Measurements from ENCODE around the gene LPAR3.

Gene LPAR3

DNA sequence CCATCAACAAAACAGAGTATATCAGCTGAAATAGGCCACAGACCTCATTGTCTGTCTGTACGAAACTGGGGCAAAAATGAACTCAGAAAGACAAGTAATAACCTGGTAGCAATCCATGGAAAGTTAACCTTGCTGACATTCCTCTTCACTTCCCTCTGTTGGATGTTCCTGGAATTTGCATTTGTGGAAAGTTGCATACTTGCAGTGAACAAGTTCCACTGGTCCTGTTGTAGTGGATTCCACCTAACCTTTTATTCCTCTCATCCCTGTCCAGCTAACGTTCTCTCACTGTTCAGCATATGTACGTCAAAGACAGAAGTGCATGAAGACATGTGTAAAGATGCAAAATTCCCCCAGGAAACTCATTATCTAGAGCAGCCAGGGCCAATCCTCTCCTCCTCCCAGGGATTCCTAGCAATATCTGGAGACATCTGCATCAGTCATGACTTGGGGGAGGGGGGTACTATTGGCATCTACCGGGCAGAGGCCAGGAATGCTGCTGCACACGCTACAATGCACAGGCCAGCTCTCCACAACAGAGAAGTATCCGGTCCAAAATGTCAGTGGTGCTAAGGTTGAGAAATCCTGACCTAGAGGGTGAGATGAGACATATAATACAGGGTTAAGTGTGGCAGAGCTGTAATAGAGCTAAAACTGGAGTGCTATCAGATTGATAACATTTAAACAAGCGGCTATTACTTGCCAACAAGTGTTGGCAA lies 8.2 kb downstream of the LPAR3 start:
- CTCF ChIA-PET = interaction anchor here (0.6 to 1.5 kb wide), 5 partner anchors 47 to 454 kb away, joined by 3 read pairs; no protein-coding TSS in a partner anchor
- TF ChIP-seq ZFP41 (tag by site-specific recombination; IDR thresholded peaks at IDR 0.05; ENCODE audit: borderline replicate concordance) = no peak
- TF ChIP-seq WT1 (tag by site-specific recombination; IDR thresholded peaks at IDR 0.05) = no peak
- TF ChIP-seq ZFP69B (tag by site-specific recombination; IDR thresholded peaks at IDR 0.05) = no peak
- TF ChIP-seq ZNF138 (tag by site-specific recombination; IDR thresholded peaks at IDR 0.05; ENCODE audit: borderline replicate concordance) = no peak
- no peak for TF ChIP-seq ZNF311 (tag by site-specific recombination; IDR thresholded peaks at IDR 0.05; ENCODE audit: borderline replicate concordance)

DNA sequence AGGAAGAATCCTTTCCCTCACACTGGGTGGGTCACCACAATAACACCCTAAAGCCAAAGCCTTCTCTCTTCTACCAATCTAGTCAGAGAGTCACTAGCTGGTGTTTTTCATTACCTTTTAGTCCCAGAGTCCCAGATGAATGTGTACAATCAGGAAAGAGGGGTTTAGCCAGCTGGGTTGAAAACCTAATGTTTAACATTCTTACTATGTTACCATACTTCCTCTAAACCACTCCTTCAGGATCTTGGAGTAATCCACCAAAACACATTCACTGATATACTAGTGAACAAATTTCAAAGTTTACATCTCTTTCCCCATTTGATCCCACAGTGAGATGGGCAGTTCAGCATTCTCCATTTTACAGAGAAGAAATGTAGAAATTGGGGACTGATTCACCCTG lies 9.7 kb downstream of the LPAR3 start:
- no peak for TF ChIP-seq ZNF548 (tag by site-specific recombination; IDR thresholded peaks at IDR 0.05)
- TF ChIP-seq ZNF24 (tag by site-specific recombination; IDR thresholded peaks at IDR 0.05) = no peak
- no peak for TF ChIP-seq ZNF366 (tag by site-specific recombination; conservative IDR thresholded peaks at IDR 0.05)
- TF ChIP-seq ZNF423 (tag by site-specific recombination; IDR thresholded peaks at IDR 0.05) = no peak
- TF ChIP-seq, protein P1, sequence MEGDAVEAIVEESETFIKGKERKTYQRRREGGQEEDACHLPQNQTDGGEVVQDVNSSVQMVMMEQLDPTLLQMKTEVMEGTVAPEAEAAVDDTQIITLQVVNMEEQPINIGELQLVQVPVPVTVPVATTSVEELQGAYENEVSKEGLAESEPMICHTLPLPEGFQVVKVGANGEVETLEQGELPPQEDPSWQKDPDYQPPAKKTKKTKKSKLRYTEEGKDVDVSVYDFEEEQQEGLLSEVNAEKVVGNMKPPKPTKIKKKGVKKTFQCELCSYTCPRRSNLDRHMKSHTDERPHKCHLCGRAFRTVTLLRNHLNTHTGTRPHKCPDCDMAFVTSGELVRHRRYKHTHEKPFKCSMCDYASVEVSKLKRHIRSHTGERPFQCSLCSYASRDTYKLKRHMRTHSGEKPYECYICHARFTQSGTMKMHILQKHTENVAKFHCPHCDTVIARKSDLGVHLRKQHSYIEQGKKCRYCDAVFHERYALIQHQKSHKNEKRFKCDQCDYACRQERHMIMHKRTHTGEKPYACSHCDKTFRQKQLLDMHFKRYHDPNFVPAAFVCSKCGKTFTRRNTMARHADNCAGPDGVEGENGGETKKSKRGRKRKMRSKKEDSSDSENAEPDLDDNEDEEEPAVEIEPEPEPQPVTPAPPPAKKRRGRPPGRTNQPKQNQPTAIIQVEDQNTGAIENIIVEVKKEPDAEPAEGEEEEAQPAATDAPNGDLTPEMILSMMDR (tag by site-specific recombination; IDR thresholded peaks at IDR 0.05) = no peak
- no peak for TF ChIP-seq ZNF311 (tag by site-specific recombination; IDR thresholded peaks at IDR 0.05; ENCODE audit: borderline replicate concordance)
- TF ChIP-seq, protein P2, sequence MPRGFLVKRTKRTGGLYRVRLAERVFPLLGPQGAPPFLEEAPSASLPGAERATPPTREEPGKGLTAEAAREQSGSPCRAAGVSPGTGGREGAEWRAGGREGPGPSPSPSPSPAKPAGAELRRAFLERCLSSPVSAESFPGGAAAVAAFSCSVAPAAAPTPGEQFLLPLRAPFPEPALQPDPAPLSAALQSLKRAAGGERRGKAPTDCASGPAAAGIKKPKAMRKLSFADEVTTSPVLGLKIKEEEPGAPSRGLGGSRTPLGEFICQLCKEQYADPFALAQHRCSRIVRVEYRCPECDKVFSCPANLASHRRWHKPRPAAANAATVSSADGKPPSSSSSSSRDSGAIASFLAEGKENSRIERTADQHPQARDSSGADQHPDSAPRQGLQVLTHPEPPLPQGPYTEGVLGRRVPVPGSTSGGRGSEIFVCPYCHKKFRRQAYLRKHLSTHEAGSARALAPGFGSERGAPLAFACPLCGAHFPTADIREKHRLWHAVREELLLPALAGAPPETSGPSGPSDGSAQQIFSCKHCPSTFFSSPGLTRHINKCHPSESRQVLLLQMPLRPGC (tag by site-specific recombination; IDR thresholded peaks at IDR 0.05) = no peak
- no peak for TF ChIP-seq ZFP41 (tag by site-specific recombination; IDR thresholded peaks at IDR 0.05; ENCODE audit: borderline replicate concordance)
- TF ChIP-seq, protein P3, sequence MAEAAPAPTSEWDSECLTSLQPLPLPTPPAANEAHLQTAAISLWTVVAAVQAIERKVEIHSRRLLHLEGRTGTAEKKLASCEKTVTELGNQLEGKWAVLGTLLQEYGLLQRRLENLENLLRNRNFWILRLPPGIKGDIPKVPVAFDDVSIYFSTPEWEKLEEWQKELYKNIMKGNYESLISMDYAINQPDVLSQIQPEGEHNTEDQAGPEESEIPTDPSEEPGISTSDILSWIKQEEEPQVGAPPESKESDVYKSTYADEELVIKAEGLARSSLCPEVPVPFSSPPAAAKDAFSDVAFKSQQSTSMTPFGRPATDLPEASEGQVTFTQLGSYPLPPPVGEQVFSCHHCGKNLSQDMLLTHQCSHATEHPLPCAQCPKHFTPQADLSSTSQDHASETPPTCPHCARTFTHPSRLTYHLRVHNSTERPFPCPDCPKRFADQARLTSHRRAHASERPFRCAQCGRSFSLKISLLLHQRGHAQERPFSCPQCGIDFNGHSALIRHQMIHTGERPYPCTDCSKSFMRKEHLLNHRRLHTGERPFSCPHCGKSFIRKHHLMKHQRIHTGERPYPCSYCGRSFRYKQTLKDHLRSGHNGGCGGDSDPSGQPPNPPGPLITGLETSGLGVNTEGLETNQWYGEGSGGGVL (tag by site-specific recombination; IDR thresholded peaks at IDR 0.05) = no peak
- TF ChIP-seq KLF9 (tag by site-specific recombination; IDR thresholded peaks at IDR 0.05; ENCODE audit: low read depth) = no peak
- TF ChIP-seq YY2 (tag by site-specific recombination; IDR thresholded peaks at IDR 0.05) = no peak
- TF ChIP-seq IKZF3 (tag by site-specific recombination; IDR thresholded peaks at IDR 0.05) = no peak
- TF ChIP-seq ZNF16 (tag by site-specific recombination; IDR thresholded peaks at IDR 0.05; ENCODE audit: low read depth) = no peak
- TF ChIP-seq, protein P4, sequence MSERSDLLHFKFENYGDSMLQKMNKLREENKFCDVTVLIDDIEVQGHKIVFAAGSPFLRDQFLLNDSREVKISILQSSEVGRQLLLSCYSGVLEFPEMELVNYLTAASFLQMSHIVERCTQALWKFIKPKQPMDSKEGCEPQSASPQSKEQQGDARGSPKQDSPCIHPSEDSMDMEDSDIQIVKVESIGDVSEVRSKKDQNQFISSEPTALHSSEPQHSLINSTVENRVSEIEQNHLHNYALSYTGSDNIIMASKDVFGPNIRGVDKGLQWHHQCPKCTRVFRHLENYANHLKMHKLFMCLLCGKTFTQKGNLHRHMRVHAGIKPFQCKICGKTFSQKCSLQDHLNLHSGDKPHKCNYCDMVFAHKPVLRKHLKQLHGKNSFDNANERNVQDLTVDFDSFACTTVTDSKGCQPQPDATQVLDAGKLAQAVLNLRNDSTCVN (tag by site-specific recombination; optimal IDR thresholded peaks at IDR 0.05) = no peak
- TF ChIP-seq ZNF10 (tag by site-specific recombination; IDR thresholded peaks at IDR 0.05) = no peak
- Histone ChIP-seq H3K9me3 (ENCODE audit: control insufficient read depth, insufficient read depth, low read depth, low read length) (no peaks in the 10 kb centered on the region; the same call in 1 of the 2 replicates), H3K27ac (ENCODE audit: extremely low read depth, low read depth, low read length) (no peak overlapping the region), H3K36me3 (ENCODE audit: control insufficient read depth in 2 of 2, insufficient read depth in 1 of 2, low read length in 2 of 2) (no peaks in the 10 kb centered on the region), H3K4me3 (ENCODE audit: low read depth, low read length) (no peak overlapping the region), H3K4me1 (ENCODE audit: control insufficient read depth, insufficient read depth, low read length) (no peaks in the 10 kb centered on the region)
- CTCF ChIA-PET = interaction anchor here (0.6 kb wide), 1 partner anchor 382 kb away, joined by 3 read pairs; no protein-coding TSS in a partner anchor
- POLR2A ChIA-PET = no interaction called here

More for the DNA sequence above, 8.2 kb downstream of the LPAR3 start:
- POLR2A ChIA-PET = no interaction called here
- no peaks in the 10 kb centered on the region for H3K4me1 ChIP-seq (ENCODE audit: control insufficient read depth, insufficient read depth, low read length)
- H3K4me3 ChIP-seq (ENCODE audit: low read depth, low read length) = no peak overlapping the region
- H3K27ac ChIP-seq (ENCODE audit: extremely low read depth, low read depth, low read length) = no peak overlapping the region
- H3K9me3 ChIP-seq (ENCODE audit: control insufficient read depth, insufficient read depth, low read depth, low read length) = no peaks in the 10 kb centered on the region; the same call in 1 of the 2 replicates
- no peaks in the 10 kb centered on the region for H3K36me3 ChIP-seq (ENCODE audit: control insufficient read depth in 2 of 2, insufficient read depth in 1 of 2, low read length in 2 of 2)
